GM19468 (cell line): ENCODE data around the gene GGT7.
A peak's percentile ranks its signal among the peaks of the same experiment; 100 is the strongest.
"Not testable (repeated sequence)": the region's sequence is repeated elsewhere in the genome, so short reads cannot be mapped to it uniquely, and the experiment has no call there.

Experiments used
- ATAC-seq: cut with Tn5 transposase; IDR thresholded peaks from one replicate; pipeline ENCODE4 v1.9.1; 2021; ENCODE audit warnings: mild to moderate bottlenecking, moderate library complexity, moderate number of reproducible peaks; ENCODE audit not compliant: unreplicated experiment; ENCODE audit errors: extremely low read depth

The GGT7 gene

GRCh38 chr20:34883809-34884208 lies 11.2 kb upstream of the GGT7 start:
- no peak for ATAC-seq

- ATAC-seq = no peak
Measured at GRCh38 chr20:34883087-34883688, 10.5 kb upstream of the GGT7 start.

GRCh38 chr20:34881689-34882088 lies 9.0 kb upstream of the GGT7 start:
- no peak for ATAC-seq

- ATAC-seq = not testable (repeated sequence)
Measured at GRCh38 chr20:34880971-34881370, 8.3 kb upstream of the GGT7 start.

- ATAC-seq = no peak
Measured at GRCh38 chr20:34880215-34880850, 7.7 kb upstream of the GGT7 start.

GRCh38 chr20:34876406-34877282 lies 4.0 kb upstream of the GGT7 start, which contains the start of gene ACSS2:
ACSS2 (plus strand) TSS chr20:34876612; CDS start chr20:34876646, 34 bp downstream.
- ATAC-seq = peak; percentile 13

GRCh38 chr20:34875642-34876405 lies 3.2 kb upstream of the GGT7 start:
- ATAC-seq = peak; percentile 42

- ATAC-seq = no peak
Measured at GRCh38 chr20:34874094-34874654, 1.5 kb upstream of the GGT7 start.

GRCh38 chr20:34873583-34874093 lies 982 bp upstream of the GGT7 start:
- no peak for ATAC-seq

GRCh38 chr20:34871966-34872621 lies 562 bp downstream of the GGT7 start:
- no peak for ATAC-seq

GRCh38 chr20:34871320-34871926 lies 1.2 kb downstream of the GGT7 start:
- ATAC-seq = no peak

- ATAC-seq = no peak
Measured at GRCh38 chr20:34864216-34864615, 8.4 kb downstream of the GGT7 start.

- no peak for ATAC-seq
Measured at GRCh38 chr20:34863421-34863965, 9.2 kb downstream of the GGT7 start.

GRCh38 chr20:34862724-34863123 lies 9.9 kb downstream of the GGT7 start:
- no peak for ATAC-seq

GRCh38 chr20:34861386-34862084 lies 11.1 kb downstream of the GGT7 start:
- ATAC-seq = no peak

- no peak for ATAC-seq
Measured at GRCh38 chr20:34859826-34860545, 12.7 kb downstream of the GGT7 start.

GRCh38 chr20:34859367-34859766 lies 13.3 kb downstream of the GGT7 start:
- no peak for ATAC-seq
